ENCODE results near the gene ABCF2.

The ABCF2 gene

DNA sequence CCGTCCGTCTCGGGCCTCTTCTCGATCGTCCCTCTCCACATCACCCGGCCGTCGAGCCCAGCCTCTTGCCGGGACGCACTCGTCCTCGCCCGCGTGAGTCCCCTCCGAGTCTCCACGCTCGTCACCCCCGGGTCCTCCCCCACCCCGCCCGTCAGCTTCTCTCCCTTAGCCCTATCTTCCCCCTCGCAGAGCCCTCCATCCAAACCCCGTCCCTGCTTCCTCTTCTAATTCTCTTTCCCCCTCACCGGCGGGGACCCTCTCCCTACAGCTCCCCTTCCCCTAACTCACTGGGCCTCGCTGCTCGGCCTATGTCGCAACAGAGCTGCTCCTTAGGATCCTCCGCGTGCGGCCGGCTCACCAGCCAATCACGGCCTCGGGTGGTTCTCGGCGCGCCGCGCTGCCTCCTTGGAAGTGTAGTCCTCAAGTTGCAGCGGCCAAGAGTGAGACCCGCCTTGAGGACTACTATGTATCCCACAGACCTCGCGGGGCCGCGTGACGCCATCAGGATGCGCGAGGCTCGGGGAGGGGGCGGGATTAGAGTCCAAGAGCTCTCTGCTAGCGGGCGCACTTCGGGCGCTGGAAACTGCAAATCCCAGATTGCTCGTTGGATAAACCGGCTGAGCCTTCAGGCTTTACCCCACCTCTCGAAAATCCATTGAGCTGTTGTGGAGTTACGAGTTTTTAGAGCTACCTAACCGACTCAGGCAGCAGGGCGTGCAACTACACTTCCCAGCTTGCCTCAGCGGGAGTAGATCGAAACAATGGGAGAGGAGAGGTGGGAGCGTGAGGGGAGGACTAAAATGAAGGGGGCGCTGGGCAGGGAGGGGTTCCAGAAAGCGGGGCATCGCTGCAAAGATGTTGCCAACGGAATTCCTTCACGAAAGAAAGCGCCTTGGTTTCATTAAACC is at the start of gene ABCF2:
Gene ABCF2, minus strand, starts transcription at position 331 of the 908 bp plus-strand sequence. CDS start 747 bp downstream, outside the sequence.
- Histone ChIP-seq H3K9ac (ENCODE audit: low read length) (peak within 1 kb of the TSS; percentile 62), H3K9me2 (replicated peaks; ENCODE audit: insufficient read depth, low read length) (no peaks in the 10 kb centered on the region), H3F3A (ENCODE audit: insufficient read depth, low read length) (no peaks in the 10 kb centered on the region), H3K27ac (ENCODE audit: low read length) (no peak within 1 kb of the TSS), H3K79me2 (ENCODE audit: low read length) (peaks cover 28% of the 10 kb centered on the region), H3K36me3 (replicated peaks; ENCODE audit: insufficient read depth, low read length) (peaks cover 9% of the 10 kb centered on the region; the same call in 1 of the 2 replicates), H3K4me2 (ENCODE audit: low read depth, low read length) (peak within 1 kb of the TSS; percentile 95), H3K27me3 (replicated peaks; ENCODE audit: insufficient read depth, low read length) (no peaks in the 10 kb centered on the region), H2AFZ (ENCODE audit: low read length) (peak within 1 kb of the TSS; percentile 84), H4K20me1 (ENCODE audit: insufficient read depth, low read length) (no peaks in the 10 kb centered on the region), H3K4me3 (ENCODE audit: low read length) (peak within 1 kb of the TSS; percentile 89), H3K9me3 (replicated peaks; ENCODE audit: insufficient read depth, low read length) (no peaks in the 10 kb centered on the region), H3K4me1 (ENCODE audit: low read length) (peaks cover 18% of the 10 kb centered on the region)
- TF ChIP-seq, protein P1, sequence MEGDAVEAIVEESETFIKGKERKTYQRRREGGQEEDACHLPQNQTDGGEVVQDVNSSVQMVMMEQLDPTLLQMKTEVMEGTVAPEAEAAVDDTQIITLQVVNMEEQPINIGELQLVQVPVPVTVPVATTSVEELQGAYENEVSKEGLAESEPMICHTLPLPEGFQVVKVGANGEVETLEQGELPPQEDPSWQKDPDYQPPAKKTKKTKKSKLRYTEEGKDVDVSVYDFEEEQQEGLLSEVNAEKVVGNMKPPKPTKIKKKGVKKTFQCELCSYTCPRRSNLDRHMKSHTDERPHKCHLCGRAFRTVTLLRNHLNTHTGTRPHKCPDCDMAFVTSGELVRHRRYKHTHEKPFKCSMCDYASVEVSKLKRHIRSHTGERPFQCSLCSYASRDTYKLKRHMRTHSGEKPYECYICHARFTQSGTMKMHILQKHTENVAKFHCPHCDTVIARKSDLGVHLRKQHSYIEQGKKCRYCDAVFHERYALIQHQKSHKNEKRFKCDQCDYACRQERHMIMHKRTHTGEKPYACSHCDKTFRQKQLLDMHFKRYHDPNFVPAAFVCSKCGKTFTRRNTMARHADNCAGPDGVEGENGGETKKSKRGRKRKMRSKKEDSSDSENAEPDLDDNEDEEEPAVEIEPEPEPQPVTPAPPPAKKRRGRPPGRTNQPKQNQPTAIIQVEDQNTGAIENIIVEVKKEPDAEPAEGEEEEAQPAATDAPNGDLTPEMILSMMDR (IDR thresholded peaks at IDR 0.05; ENCODE audit: low read length), result no peak
- TF ChIP-seq EZH2phosphoT487 (IDR thresholded peaks at IDR 0.05; ENCODE audit: low read length) (no peak), EZH2 (optimal IDR thresholded peaks at IDR 0.05; ENCODE audit: low read depth, low read length) (no peak)
- DNase-seq, result peak; percentile 100

- Histone ChIP-seq H3K9me2 (replicated peaks; ENCODE audit: insufficient read depth, low read length) (no peaks in the 10 kb centered on the region), H3F3A (ENCODE audit: insufficient read depth, low read length) (no peaks in the 10 kb centered on the region), H3K4me2 (ENCODE audit: low read depth, low read length) (0 out of 2 replicates have a peak overlapping the region, but pooled peaks have one; percentile 1), H3K4me1 (ENCODE audit: low read length) (no peaks in the 10 kb centered on the region), H3K9me3 (replicated peaks; ENCODE audit: insufficient read depth, low read length) (no peaks in the 10 kb centered on the region), H3K79me2 (ENCODE audit: low read length) (no peaks in the 10 kb centered on the region), H3K27me3 (replicated peaks; ENCODE audit: insufficient read depth, low read length) (peaks cover 50% of the 10 kb centered on the region), H3K9ac (ENCODE audit: low read length) (no peak overlapping the region), H3K4me3 (ENCODE audit: low read length) (no peak overlapping the region), H3K27ac (ENCODE audit: low read length) (no peak overlapping the region), H3K36me3 (replicated peaks; ENCODE audit: insufficient read depth, low read length) (no peaks in the 10 kb centered on the region), H4K20me1 (ENCODE audit: insufficient read depth, low read length) (no peaks in the 10 kb centered on the region), H2AFZ (ENCODE audit: low read length) (no peak overlapping the region)
- DNase-seq, result no peak
- no peak for TF ChIP-seq EZH2 (optimal IDR thresholded peaks at IDR 0.05; ENCODE audit: low read depth, low read length)
- no peak for TF ChIP-seq EZH2phosphoT487 (IDR thresholded peaks at IDR 0.05; ENCODE audit: low read length)
- TF ChIP-seq, protein P1 (IDR thresholded peaks at IDR 0.05; ENCODE audit: low read length), result no peak
These were observed 49.0 kb upstream of the ABCF2 start for GRCh38 chr7:151275813-151276577.

- H3K27ac ChIP-seq (ENCODE audit: low read length), result no peak overlapping the region
- no peak overlapping the region for H3K4me3 ChIP-seq (ENCODE audit: low read length)
- no peaks in the 10 kb centered on the region for H3F3A ChIP-seq (ENCODE audit: insufficient read depth, low read length)
- DNase-seq, result no peak
- H3K4me2 ChIP-seq (ENCODE audit: low read depth, low read length), result no peak overlapping the region
- H3K9me3 ChIP-seq (replicated peaks; ENCODE audit: insufficient read depth, low read length), result no peaks in the 10 kb centered on the region
- H3K9ac ChIP-seq (ENCODE audit: low read length), result no peak overlapping the region
- H3K4me1 ChIP-seq (ENCODE audit: low read length), result no peaks in the 10 kb centered on the region
- no peaks in the 10 kb centered on the region for H3K36me3 ChIP-seq (replicated peaks; ENCODE audit: insufficient read depth, low read length)
- TF ChIP-seq EZH2phosphoT487 (IDR thresholded peaks at IDR 0.05; ENCODE audit: low read length) (no peak), EZH2 (optimal IDR thresholded peaks at IDR 0.05; ENCODE audit: low read depth, low read length) (no peak)
- TF ChIP-seq, protein P1 (IDR thresholded peaks at IDR 0.05; ENCODE audit: low read length), result no peak
- H2AFZ ChIP-seq (ENCODE audit: low read length), result no peak overlapping the region
- no peaks in the 10 kb centered on the region for H3K79me2 ChIP-seq (ENCODE audit: low read length)
- peaks cover 56% of the 10 kb centered on the region for H3K27me3 ChIP-seq (replicated peaks; ENCODE audit: insufficient read depth, low read length)
- H4K20me1 ChIP-seq (ENCODE audit: insufficient read depth, low read length), result no peaks in the 10 kb centered on the region
- H3K9me2 ChIP-seq (replicated peaks; ENCODE audit: insufficient read depth, low read length), result no peaks in the 10 kb centered on the region
These were observed 48.2 kb upstream of the ABCF2 start for GRCh38 chr7:151274936-151275812.
